ENCODE data around the gene DSCAML1.

DSCAML1 gene

DNA sequence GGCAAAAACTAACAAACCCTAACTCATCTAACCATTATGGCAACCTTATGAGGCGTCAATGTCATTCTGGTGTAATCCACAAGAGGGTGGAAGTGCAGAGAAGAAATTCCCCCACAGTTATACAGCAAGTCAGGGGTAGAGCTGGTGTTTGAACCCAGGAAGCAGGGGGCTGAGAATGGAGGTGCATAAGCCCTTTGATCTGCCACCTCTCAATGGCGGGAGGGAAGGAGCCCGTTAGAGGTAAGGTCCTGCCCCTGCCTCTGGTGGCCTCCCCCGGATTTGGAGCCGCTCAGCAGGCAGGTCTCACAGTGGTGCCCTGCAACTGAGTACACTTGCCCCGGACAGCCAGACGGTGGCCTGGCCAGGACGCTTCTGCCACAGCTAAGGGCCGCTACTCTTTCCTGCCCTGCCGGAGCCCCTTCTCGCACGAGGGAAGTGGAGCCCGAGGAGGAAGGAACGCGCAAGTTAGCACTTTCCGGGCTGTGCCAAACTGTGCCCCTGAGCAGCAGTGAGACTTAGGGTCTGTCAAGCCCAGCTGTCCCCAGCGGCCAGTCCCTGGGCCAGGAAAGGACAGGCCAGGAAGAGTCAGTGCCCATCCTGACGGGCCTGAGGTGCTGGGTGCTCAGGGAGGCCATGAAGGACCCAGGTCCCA, 26.4 kb upstream of the DSCAML1 start:
- peak overlapping the region; percentile 62 for H3K9ac ChIP-seq (ENCODE audit: low read length)
- peak overlapping the region; percentile 47 for H3K27ac ChIP-seq (ENCODE audit: low read length)
- H3K36me3 ChIP-seq (replicated peaks; ENCODE audit: low read depth, low read length), result no peaks in the 10 kb centered on the region
- H3K4me1 ChIP-seq (ENCODE audit: low read length), result peaks cover 78% of the 10 kb centered on the region
- H3K4me2 ChIP-seq (ENCODE audit: low read length), result peak overlapping the region; percentile 54
- peak overlapping the region; percentile 78 for H2AFZ ChIP-seq (ENCODE audit: low read depth, low read length)
- no peak for TF ChIP-seq EZH2phosphoT487 (IDR thresholded peaks at IDR 0.05; ENCODE audit: low read depth)
- TF ChIP-seq, protein P1, sequence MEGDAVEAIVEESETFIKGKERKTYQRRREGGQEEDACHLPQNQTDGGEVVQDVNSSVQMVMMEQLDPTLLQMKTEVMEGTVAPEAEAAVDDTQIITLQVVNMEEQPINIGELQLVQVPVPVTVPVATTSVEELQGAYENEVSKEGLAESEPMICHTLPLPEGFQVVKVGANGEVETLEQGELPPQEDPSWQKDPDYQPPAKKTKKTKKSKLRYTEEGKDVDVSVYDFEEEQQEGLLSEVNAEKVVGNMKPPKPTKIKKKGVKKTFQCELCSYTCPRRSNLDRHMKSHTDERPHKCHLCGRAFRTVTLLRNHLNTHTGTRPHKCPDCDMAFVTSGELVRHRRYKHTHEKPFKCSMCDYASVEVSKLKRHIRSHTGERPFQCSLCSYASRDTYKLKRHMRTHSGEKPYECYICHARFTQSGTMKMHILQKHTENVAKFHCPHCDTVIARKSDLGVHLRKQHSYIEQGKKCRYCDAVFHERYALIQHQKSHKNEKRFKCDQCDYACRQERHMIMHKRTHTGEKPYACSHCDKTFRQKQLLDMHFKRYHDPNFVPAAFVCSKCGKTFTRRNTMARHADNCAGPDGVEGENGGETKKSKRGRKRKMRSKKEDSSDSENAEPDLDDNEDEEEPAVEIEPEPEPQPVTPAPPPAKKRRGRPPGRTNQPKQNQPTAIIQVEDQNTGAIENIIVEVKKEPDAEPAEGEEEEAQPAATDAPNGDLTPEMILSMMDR (IDR thresholded peaks at IDR 0.05; ENCODE audit: low read depth, low read length), result peak; percentile 69
- H3K27me3 ChIP-seq (ENCODE audit: low read depth, low read length), result no peaks in the 10 kb centered on the region
- no peaks in the 10 kb centered on the region for H4K20me1 ChIP-seq (ENCODE audit: insufficient read depth, low read length)
- peak overlapping the region; percentile 13; the same call in 1 of the 2 replicates for H3K4me3 ChIP-seq (ENCODE audit: low read length)
- no peaks in the 10 kb centered on the region for H3K79me2 ChIP-seq (ENCODE audit: low read length)
- H3K9me3 ChIP-seq (ENCODE audit: insufficient read depth, low read length), result no peaks in the 10 kb centered on the region

DNA sequence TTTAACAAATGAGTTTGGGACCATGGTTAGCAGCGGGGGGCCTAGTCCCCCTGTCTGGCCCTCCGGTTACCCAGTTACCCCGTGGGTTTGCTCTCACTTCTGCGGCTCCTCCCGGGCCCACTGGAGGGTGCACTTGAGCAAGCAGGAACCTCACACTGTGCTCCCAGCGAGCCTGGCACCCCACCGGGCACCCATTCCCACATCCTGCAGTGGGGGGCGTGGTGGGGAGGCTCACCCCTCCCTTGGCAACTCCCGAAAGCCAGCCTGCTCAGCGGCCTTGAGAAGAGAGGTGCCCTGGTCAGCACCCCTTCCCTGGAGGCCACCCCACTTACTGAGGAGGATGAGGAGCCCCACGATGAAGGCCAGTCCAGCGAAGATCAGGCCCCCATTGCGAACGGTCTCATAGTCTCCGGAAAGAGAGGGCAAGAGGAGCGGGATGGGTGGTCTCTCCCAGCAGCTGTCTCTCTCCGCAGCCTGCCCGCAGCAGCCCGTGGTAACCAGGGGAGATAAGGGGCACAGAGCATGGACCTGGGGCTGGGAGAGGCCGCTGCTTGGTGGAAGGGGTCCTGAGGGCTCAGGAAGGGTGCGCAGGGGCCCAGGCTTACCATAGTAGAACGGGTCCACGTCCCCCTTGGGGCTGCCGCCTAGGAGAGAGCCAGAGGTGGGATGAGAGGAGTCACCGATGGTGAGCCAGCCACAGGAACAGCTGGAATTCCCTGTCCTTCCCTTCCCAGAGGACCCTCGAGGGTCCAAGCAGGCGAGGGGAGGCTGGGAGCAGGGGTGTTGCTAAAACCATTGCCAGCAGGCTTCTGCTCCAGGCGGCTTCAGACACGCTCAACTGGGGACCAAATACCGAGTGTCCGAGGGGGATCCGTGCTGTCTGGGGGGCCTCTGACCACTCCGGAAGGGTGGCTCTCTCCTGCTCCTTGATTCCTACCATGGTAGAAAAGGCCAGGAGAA, 25.3 kb upstream of the DSCAML1 start:
- Histone ChIP-seq H3K9me3 (ENCODE audit: insufficient read depth, low read length) (no peaks in the 10 kb centered on the region), H3K4me3 (ENCODE audit: low read length) (no peak overlapping the region), H3K4me1 (ENCODE audit: low read length) (peaks cover 78% of the 10 kb centered on the region), H3K9ac (ENCODE audit: low read length) (peak overlapping the region; percentile 62; the same call in 1 of the 2 replicates), H3K79me2 (ENCODE audit: low read length) (no peaks in the 10 kb centered on the region), H3K27ac (ENCODE audit: low read length) (peak overlapping the region; percentile 47; the same call in 1 of the 2 replicates), H3K27me3 (ENCODE audit: low read depth, low read length) (no peaks in the 10 kb centered on the region), H4K20me1 (ENCODE audit: insufficient read depth, low read length) (no peaks in the 10 kb centered on the region), H3K4me2 (ENCODE audit: low read length) (peak overlapping the region; percentile 54), H2AFZ (ENCODE audit: low read depth, low read length) (0 out of 2 replicates have a peak overlapping the region, but pooled peaks have one; percentile 10), H3K36me3 (replicated peaks; ENCODE audit: low read depth, low read length) (no peaks in the 10 kb centered on the region)
- TF ChIP-seq, protein P1 (IDR thresholded peaks at IDR 0.05; ENCODE audit: low read depth, low read length), result peak; percentile 78
- no peak for TF ChIP-seq EZH2phosphoT487 (IDR thresholded peaks at IDR 0.05; ENCODE audit: low read depth)

DNA sequence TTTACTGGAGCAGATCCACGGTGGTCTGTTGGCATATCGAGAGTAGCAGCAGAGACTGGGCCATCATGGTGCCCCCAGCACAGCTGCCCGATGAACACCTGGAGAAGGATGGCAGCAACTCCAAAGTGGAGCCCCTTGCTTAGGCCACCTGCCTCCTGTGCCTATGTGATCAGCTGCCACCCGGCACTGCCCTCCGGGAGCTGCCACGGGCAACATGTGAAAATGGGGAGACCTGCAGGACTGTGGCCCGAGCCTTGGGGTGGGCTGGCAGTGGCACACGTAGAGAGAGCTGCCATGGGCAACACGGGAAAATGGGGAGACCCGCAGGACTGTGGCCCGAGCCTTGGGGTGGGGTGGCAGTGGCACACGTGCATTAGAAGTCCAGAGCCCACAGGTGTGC, 24.4 kb upstream of the DSCAML1 start:
- Histone ChIP-seq H3K4me3 (ENCODE audit: low read length) (no peak overlapping the region), H3K9me3 (ENCODE audit: insufficient read depth, low read length) (no peaks in the 10 kb centered on the region), H3K27me3 (ENCODE audit: low read depth, low read length) (no peaks in the 10 kb centered on the region), H3K27ac (ENCODE audit: low read length) (no peak overlapping the region), H2AFZ (ENCODE audit: low read depth, low read length) (no peak overlapping the region), H3K4me2 (ENCODE audit: low read length) (no peak overlapping the region), H3K36me3 (replicated peaks; ENCODE audit: low read depth, low read length) (no peaks in the 10 kb centered on the region), H3K9ac (ENCODE audit: low read length) (no peak overlapping the region), H3K79me2 (ENCODE audit: low read length) (no peaks in the 10 kb centered on the region), H4K20me1 (ENCODE audit: insufficient read depth, low read length) (no peaks in the 10 kb centered on the region), H3K4me1 (ENCODE audit: low read length) (peaks cover 82% of the 10 kb centered on the region)
- no peak for TF ChIP-seq EZH2phosphoT487 (IDR thresholded peaks at IDR 0.05; ENCODE audit: low read depth)
- TF ChIP-seq, protein P1 (IDR thresholded peaks at IDR 0.05; ENCODE audit: low read depth, low read length), result no peak

DNA sequence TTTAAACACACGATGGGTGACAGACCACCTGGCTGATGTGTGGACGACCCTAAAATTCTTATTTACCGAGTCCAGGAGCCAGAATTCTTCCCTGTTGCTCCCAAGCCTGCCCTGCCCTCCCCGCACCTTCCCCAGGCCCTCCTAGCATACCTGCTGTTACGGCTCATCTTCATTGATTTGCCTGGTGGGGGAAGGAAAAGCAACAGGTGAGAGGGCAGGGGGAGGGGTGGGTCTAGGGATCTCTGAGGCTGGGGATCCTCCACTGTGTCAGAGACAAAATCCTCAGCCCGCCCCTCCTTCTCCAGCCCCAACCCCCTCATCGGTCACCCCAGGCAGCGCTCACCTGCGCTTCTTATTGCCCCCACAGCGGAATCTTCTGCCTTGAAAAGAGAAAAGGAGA, 23.5 kb upstream of the DSCAML1 start:
- Histone ChIP-seq H3K4me3 (ENCODE audit: low read length) (no peak overlapping the region), H3K9me3 (ENCODE audit: insufficient read depth, low read length) (no peaks in the 10 kb centered on the region), H3K9ac (ENCODE audit: low read length) (no peak overlapping the region), H2AFZ (ENCODE audit: low read depth, low read length) (no peak overlapping the region), H4K20me1 (ENCODE audit: insufficient read depth, low read length) (no peaks in the 10 kb centered on the region), H3K27ac (ENCODE audit: low read length) (no peak overlapping the region), H3K4me1 (ENCODE audit: low read length) (peaks cover 83% of the 10 kb centered on the region), H3K4me2 (ENCODE audit: low read length) (no peak overlapping the region), H3K27me3 (ENCODE audit: low read depth, low read length) (no peaks in the 10 kb centered on the region), H3K36me3 (replicated peaks; ENCODE audit: low read depth, low read length) (no peaks in the 10 kb centered on the region), H3K79me2 (ENCODE audit: low read length) (no peaks in the 10 kb centered on the region)
- TF ChIP-seq, protein P1 (IDR thresholded peaks at IDR 0.05; ENCODE audit: low read depth, low read length), result no peak
- no peak for TF ChIP-seq EZH2phosphoT487 (IDR thresholded peaks at IDR 0.05; ENCODE audit: low read depth)
